Ascending aorta (tissue), 2 donors: ENCODE measurements around the gene COL4A2. TPM values are rescaled to one million over a fixed set of nuclear protein-coding genes. Genes with fewer than 3 reads are reported as not detected.
"Not testable (repeated sequence)": the region's sequence is repeated elsewhere in the genome, so short reads cannot be mapped to it uniquely, and the experiment has no call there.

ENCODE experiments used
- DNase-seq, 2 donors: peaks; one replicate each; pipeline ENCODE4 v3.0.0-alpha.2; 2019; ENCODE audit warnings: low spot score in 2 of 2
- H3K27ac ChIP-seq, 2 donors: fragments of 200-600 bp; sonication (generic); one replicate each; pipeline ENCODE4 v1.5.1; 2016 to 2017; ENCODE audit warnings: mild to moderate bottlenecking in 1 of 2
- H3K27me3 ChIP-seq: fragments of 200-600 bp; sonication (generic); one replicate; pipeline ENCODE4 v1.5.1; 2017
- H3K36me3 ChIP-seq, 2 donors: fragments of 200-600 bp; sonication (generic); one replicate each; pipeline ENCODE4 v1.5.1; 2016
- H3K4me1 ChIP-seq, 2 donors: fragments of 200-600 bp; sonication (generic); one replicate each; pipeline ENCODE4 v1.5.1; 2016 to 2017; ENCODE audit warnings: mild to moderate bottlenecking in 1 of 2
- H3K4me3 ChIP-seq, 2 donors: fragments of 200-600 bp; sonication (generic); one replicate each; pipeline ENCODE4 v1.5.1; 2016 to 2017; ENCODE audit warnings: mild to moderate bottlenecking in 1 of 2
- H3K9me3 ChIP-seq, 2 donors: fragments of 200-600 bp; sonication (generic); one replicate each; pipeline ENCODE4 v1.5.1; 2016
- CTCF ChIP-seq, 3 experiments: fragments of 200-600 bp in 2 of 3; fragments of 450-650 bp in 1 of 3; sonication (generic) in 2 of 3; IDR thresholded peaks; one replicate each; pipeline ENCODE4 v1.5.1; 2016 to 2019; ENCODE audit warnings: antibody characterized with exemption in 3 of 3, mild to moderate bottlenecking in 1 of 3, moderate library complexity in 1 of 3
- intact Hi-C: fragments of 100-400 bp; cut with DNase I; formaldehyde crosslinking; loops from one replicate; pipeline ENCODE4 v1.15.1; 2023
- total RNA-seq: library from RNA; depleted of rRNA; stranded (reverse); fragments of >200 nt; gene quantifications from one replicate; pipeline ENCODE4 v1.1.0, GENCODE V29; 2016

Gene COL4A2
- total RNA-seq, 1 donor from 2014 or later: 1,227 TPM

GRCh38 chr13:110495881-110496280 lies 188.8 kb downstream of the COL4A2 start:
- H3K4me1 ChIP-seq: no peaks in the 10 kb centered on the region
- no peak for DNase-seq
- no peak for TF ChIP-seq CTCF (IDR thresholded peaks at IDR 0.05)
- intact Hi-C loops: no loop called here
- H3K9me3 ChIP-seq: no peaks in the 10 kb centered on the region
- H3K4me3 ChIP-seq: no peak overlapping the region
- H3K27me3 ChIP-seq: no peaks in the 10 kb centered on the region
- H3K27ac ChIP-seq: peak overlapping the region in 1 of 2 donors; percentile 34
- H3K36me3 ChIP-seq: peaks cover 89 to 98% of the 10 kb centered on the region in 2 donors

GRCh38 chr13:110496281-110496680 lies 189.2 kb downstream of the COL4A2 start:
- H3K27me3 ChIP-seq: no peaks in the 10 kb centered on the region
- DNase-seq: no peak
- TF ChIP-seq CTCF (IDR thresholded peaks at IDR 0.05): no peak
- peaks cover 89 to 98% of the 10 kb centered on the region in 2 donors for H3K36me3 ChIP-seq
- H3K4me1 ChIP-seq: no peaks in the 10 kb centered on the region
- H3K27ac ChIP-seq: peak overlapping the region in 1 of 2 donors; percentile 34
- H3K4me3 ChIP-seq: no peak overlapping the region
- H3K9me3 ChIP-seq: no peaks in the 10 kb centered on the region
- intact Hi-C loops: no loop called here

GRCh38 chr13:110497003-110497402 lies 189.9 kb downstream of the COL4A2 start:
- Histone ChIP-seq H3K9me3 (no peaks in the 10 kb centered on the region), H3K27me3 (no peaks in the 10 kb centered on the region), H3K4me3 (no peak overlapping the region), H3K4me1 (no peaks in the 10 kb centered on the region), H3K36me3 (peaks cover 89 to 98% of the 10 kb centered on the region in 2 donors), H3K27ac (peak overlapping the region in 1 of 2 donors; percentile 20)
- intact Hi-C loops: no loop called here
- TF ChIP-seq CTCF (IDR thresholded peaks at IDR 0.05): no peak
- no peak for DNase-seq

GRCh38 chr13:110497896-110498295 lies 190.8 kb downstream of the COL4A2 start:
- intact Hi-C loops, H3K4me1 ChIP-seq, H3K9me3 ChIP-seq, H3K4me3 ChIP-seq, H3K27ac ChIP-seq, H3K27me3 ChIP-seq, DNase-seq: not testable (repeated sequence)
- peaks cover 89 to 98% of the 10 kb centered on the region in 2 donors for H3K36me3 ChIP-seq

GRCh38 chr13:110498327-110498726 lies 191.2 kb downstream of the COL4A2 start:
- no peak for TF ChIP-seq CTCF (IDR thresholded peaks at IDR 0.05)
- Histone ChIP-seq H3K4me1 (no peaks in the 10 kb centered on the region), H3K36me3 (peaks cover 89 to 98% of the 10 kb centered on the region in 2 donors), H3K27ac (no peak overlapping the region), H3K27me3 (no peaks in the 10 kb centered on the region), H3K4me3 (no peak overlapping the region), H3K9me3 (no peaks in the 10 kb centered on the region)
- DNase-seq: no peak
- intact Hi-C loops: no loop called here

- intact Hi-C loops: no loop called here
- H3K36me3 ChIP-seq: peaks cover 89 to 98% of the 10 kb centered on the region in 2 donors
These were observed 191.7 kb downstream of the COL4A2 start for GRCh38 chr13:110498765-110499164.

More at GRCh38 chr13:110498765-110499164, 191.7 kb downstream of the COL4A2 start:
- no peak for TF ChIP-seq CTCF (IDR thresholded peaks at IDR 0.05)
- H3K9me3 ChIP-seq: no peaks in the 10 kb centered on the region
- H3K4me3 ChIP-seq: no peak overlapping the region
- H3K27ac ChIP-seq: no peak overlapping the region
- no peak for DNase-seq
- no peaks in the 10 kb centered on the region for H3K4me1 ChIP-seq
- no peaks in the 10 kb centered on the region for H3K27me3 ChIP-seq
